ENCODE data around the gene CA12.

CA12 gene

DNA sequence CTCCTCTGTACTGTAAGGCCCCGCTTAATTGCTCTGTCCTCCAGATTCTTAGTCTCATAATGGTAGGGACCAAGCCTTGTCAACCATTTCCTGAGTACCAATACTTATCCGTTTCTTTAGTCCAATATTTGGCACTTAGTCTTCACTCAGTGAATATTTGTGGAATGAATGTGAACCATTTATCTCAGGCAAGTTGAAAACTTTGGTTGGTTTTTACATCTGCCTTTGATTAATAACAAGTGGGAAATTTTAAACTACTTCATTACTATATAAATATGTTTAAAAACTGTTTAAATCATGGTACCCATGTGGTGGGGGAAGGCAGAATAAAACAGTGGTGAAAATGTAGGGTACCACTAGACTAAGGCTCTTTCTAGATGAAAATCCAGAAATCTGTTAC, 15.2 kb downstream of the CA12 start:
- TF ChIP-seq, protein P1, sequence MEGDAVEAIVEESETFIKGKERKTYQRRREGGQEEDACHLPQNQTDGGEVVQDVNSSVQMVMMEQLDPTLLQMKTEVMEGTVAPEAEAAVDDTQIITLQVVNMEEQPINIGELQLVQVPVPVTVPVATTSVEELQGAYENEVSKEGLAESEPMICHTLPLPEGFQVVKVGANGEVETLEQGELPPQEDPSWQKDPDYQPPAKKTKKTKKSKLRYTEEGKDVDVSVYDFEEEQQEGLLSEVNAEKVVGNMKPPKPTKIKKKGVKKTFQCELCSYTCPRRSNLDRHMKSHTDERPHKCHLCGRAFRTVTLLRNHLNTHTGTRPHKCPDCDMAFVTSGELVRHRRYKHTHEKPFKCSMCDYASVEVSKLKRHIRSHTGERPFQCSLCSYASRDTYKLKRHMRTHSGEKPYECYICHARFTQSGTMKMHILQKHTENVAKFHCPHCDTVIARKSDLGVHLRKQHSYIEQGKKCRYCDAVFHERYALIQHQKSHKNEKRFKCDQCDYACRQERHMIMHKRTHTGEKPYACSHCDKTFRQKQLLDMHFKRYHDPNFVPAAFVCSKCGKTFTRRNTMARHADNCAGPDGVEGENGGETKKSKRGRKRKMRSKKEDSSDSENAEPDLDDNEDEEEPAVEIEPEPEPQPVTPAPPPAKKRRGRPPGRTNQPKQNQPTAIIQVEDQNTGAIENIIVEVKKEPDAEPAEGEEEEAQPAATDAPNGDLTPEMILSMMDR (conservative IDR thresholded peaks at IDR 0.05; ENCODE audit: control insufficient read depth, insufficient read depth, low read depth, low read length) = no peak
- peak; percentile 80 for DNase-seq (ENCODE audit: low read depth)
- no peak overlapping the region for H3K4me3 ChIP-seq (ENCODE audit: control insufficient read depth, low read depth, low read length)

DNA sequence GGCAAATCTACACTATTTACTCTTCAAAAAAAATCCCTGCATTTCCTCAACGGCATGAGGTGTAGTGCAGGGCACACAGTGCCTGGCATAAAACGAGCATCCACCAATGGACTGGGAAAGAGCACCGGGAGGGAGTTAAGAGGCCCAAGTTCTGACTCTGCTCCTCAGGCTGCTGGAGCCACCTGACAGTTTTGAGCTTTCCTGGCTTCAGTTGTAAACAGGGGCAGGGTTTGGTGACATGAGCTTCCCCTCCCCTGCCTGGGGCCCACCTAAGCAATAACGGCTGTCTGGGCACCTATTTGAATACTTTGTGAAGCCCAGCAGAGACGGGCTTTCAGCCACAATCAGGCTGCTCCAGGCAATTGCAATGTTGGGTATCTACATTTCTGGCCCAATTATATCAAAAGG, 16.4 kb downstream of the CA12 start:
- TF ChIP-seq, protein P1 (conservative IDR thresholded peaks at IDR 0.05; ENCODE audit: control insufficient read depth, insufficient read depth, low read depth, low read length) = no peak

DNA sequence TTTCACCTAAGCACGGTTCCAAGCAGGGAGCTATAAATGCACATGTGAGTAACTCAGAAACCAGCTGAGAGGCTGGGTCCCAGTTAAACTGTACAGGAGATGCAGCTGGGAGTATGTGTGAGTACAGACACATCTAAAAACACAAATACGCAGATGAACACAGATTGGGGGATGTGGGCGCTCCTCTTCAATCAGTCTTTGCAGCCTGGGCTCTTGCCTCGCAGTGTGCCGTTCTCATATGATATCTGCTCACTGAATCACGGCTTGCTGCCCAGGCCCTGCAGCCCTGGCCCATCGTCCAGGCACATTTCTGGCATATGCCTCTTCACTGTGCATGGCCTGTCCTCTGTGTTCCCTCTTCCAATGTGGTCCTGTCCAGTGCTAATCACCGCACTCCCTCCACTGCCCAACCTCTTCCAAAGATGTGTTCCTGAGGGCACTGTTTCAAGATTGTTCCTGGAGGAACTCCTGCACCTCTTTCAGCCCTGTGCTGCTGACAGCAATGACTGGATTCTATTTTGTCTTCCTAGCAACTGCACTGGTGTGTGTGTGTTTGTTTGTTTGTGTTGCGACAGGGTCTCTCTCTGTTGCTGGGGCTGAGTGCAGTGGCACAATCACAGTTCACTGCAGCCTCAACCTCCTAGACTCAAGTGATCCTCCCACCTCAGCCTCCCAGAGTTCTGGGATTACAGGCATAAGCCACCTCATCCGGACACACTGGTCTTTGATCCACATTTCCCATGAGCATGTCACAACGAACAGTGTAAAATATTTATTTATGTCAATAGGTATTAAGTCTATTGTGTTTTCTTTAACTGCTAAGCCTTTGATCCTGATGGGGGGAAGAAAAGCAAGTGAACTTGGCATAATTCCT, 17.0 kb downstream of the CA12 start:
- DNase-seq (ENCODE audit: low read depth) = no peak
- H3K4me3 ChIP-seq (ENCODE audit: control insufficient read depth, low read depth, low read length) = no peak overlapping the region
- TF ChIP-seq, protein P1 (conservative IDR thresholded peaks at IDR 0.05; ENCODE audit: control insufficient read depth, insufficient read depth, low read depth, low read length) = no peak

More for the DNA sequence above, 16.4 kb downstream of the CA12 start:
- no peak for DNase-seq (ENCODE audit: low read depth)
- no peak overlapping the region for H3K4me3 ChIP-seq (ENCODE audit: control insufficient read depth, low read depth, low read length)

DNA sequence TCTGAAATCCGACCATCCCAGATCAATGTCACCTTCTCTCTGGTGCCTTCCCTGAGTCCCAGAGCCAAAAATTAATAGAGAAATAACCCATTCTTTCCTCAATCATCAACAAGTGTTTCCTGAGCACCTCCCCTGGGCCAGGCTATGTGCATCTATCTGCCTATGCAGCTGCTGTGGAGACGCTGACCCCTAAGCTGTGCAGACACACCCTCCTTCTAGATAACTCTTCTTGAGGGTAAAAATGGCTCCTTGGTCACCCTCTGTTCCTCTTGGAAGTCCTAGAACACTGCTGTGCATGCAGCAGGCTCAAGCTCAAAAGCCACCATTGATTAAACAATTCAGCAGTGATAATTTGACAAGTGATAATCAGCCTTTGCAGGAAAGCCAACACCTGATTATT, 18.4 kb downstream of the CA12 start:
- H3K4me3 ChIP-seq (ENCODE audit: control insufficient read depth, low read depth, low read length) = no peak overlapping the region
- no peak for DNase-seq (ENCODE audit: low read depth)
- TF ChIP-seq, protein P1 (conservative IDR thresholded peaks at IDR 0.05; ENCODE audit: control insufficient read depth, insufficient read depth, low read depth, low read length) = no peak

DNA sequence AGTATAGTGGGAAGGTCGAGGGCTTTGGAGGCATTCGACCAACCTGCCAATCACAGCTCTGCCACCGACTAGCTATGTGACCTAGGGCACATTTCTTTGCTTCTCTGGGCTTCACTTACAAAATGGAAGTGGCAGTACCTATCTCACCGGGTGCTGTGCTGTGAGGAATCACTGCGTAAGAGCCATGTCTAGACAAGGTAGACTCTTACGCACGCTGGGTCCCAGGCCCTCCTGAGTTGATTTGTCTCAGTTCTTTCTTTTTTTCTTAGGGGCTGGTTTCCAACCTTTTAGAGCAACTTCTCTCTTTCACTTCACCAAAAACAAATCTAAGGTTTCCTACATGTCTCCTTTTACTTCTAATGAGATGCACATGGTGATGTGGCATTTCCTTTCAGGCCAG, 18.8 kb downstream of the CA12 start:
- no peak overlapping the region for H3K4me3 ChIP-seq (ENCODE audit: control insufficient read depth, low read depth, low read length)
- TF ChIP-seq, protein P1 (conservative IDR thresholded peaks at IDR 0.05; ENCODE audit: control insufficient read depth, insufficient read depth, low read depth, low read length) = no peak
- no peak for DNase-seq (ENCODE audit: low read depth)

DNA sequence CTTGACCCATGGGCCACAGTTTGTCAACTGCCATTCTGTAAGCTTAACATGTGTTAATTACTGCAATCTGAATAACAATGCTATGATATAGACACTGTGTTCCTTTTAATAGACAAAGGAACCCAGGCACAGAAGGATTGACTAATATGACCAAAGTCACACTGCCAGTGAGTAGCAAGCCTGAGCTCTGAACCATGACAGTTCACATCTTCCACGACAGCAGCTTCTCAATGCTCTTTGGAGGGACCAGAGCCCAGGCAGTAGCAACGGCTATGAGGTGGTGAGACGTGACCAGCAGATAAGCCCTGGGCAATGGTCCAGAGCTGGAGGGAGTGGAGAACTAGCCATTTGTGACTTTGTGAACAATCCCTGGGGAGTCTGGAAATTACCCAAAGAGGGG, 19.4 kb downstream of the CA12 start:
- DNase-seq (ENCODE audit: low read depth) = no peak
- no peak overlapping the region for H3K4me3 ChIP-seq (ENCODE audit: control insufficient read depth, low read depth, low read length)
- TF ChIP-seq, protein P1 (conservative IDR thresholded peaks at IDR 0.05; ENCODE audit: control insufficient read depth, insufficient read depth, low read depth, low read length) = no peak
